NCI-H146 treated with DMSO at 0.1 percent for 48 hours (cell line): ENCODE measurements around the gene EXOC2.

Experiments used
- DNase-seq: peaks from one replicate; lab custom pipeline; 2025; ENCODE audit not compliant: unreplicated experiment; lab: John Stamatoyannopoulos, UW

EXOC2 gene

GRCh38 chr6:470051-470900 lies 222.7 kb downstream of the EXOC2 start:
- no peak for DNase-seq

GRCh38 chr6:467671-468082 lies 225.3 kb downstream of the EXOC2 start:
- no peak for DNase-seq

- no peak for DNase-seq
Observed at GRCh38 chr6:467111-467510, 225.8 kb downstream of the EXOC2 start.

GRCh38 chr6:466564-466963 lies 226.4 kb downstream of the EXOC2 start:
- DNase-seq: no peak

- DNase-seq: no peak
Observed at GRCh38 chr6:465531-466348, 227.2 kb downstream of the EXOC2 start.

GRCh38 chr6:456887-457286 lies 236.1 kb downstream of the EXOC2 start:
- no peak for DNase-seq

- DNase-seq: no peak
Observed at GRCh38 chr6:456358-456867, 236.5 kb downstream of the EXOC2 start.

- no peak for DNase-seq
Observed at GRCh38 chr6:455835-456234, 237.1 kb downstream of the EXOC2 start.

- DNase-seq: no peak
Observed at GRCh38 chr6:455006-455585, 237.8 kb downstream of the EXOC2 start.

- no peak for DNase-seq
Observed at GRCh38 chr6:454148-454991, 238.6 kb downstream of the EXOC2 start.

GRCh38 chr6:453152-453551 lies 239.8 kb downstream of the EXOC2 start:
- DNase-seq: peak; percentile 14

- DNase-seq: peak; percentile 19
Observed at GRCh38 chr6:452301-453067, 240.5 kb downstream of the EXOC2 start.

- DNase-seq: no peak
Observed at GRCh38 chr6:451847-452246, 241.1 kb downstream of the EXOC2 start.

- DNase-seq: no peak
Observed at GRCh38 chr6:451336-451735, 241.6 kb downstream of the EXOC2 start.

- no peak for DNase-seq
Observed at GRCh38 chr6:449486-450419, 243.2 kb downstream of the EXOC2 start.

- DNase-seq: no peak
Observed at GRCh38 chr6:449057-449430, 243.9 kb downstream of the EXOC2 start.

- DNase-seq: no peak
Observed at GRCh38 chr6:448296-449056, 244.5 kb downstream of the EXOC2 start.
